ENCODE data around the gene ZNF207. TPM values are rescaled to one million over a fixed set of nuclear protein-coding genes. Genes with fewer than 3 reads are reported as not detected.

The ZNF207 gene
- total RNA-seq, result 85.2 and 102 TPM in 2 replicates

DNA sequence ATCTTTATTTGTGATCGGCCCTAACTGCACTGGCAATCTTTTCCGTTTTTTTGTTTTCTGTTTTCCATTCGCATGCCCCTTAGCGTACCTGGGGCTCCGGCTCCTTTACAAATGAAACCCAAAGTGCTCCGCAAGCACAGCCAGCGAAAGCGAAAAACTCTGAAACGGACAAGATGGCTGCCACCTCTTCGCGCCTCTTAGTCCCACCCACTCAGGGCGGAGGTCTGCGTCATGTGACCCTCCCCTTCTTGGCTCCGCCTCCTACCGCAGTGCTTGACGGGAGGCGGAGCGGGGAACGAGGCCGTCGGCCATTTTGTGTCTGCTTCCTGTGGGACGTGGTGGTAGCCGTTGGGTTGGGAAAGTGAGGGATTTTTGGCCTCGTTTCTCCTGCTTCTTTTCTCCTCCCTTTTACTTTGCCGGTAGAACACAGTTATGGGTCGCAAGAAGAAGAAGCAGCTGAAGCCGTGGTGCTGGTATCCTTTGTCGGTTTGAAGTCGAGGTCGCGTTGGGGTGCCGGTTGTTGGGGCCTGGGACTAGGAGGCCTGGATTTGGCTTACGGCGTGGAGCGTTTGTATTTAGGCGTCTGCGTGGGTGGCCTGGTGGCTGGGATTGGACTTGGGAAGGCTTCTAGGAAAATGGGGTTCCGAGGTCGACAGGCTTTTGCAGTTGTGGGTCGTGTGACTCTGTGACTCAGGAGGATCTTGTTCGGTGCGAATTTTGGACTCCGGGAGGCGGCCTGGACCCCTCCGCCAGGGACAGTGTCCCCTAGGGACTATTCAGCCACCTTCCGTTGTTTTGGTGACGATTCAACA, at the start of gene ZNF207:
Gene ZNF207, plus strand, starts transcription at position 304 of the 812 bp plus-strand sequence. Its CDS starts 129 bp downstream, at position 433.

DNA sequence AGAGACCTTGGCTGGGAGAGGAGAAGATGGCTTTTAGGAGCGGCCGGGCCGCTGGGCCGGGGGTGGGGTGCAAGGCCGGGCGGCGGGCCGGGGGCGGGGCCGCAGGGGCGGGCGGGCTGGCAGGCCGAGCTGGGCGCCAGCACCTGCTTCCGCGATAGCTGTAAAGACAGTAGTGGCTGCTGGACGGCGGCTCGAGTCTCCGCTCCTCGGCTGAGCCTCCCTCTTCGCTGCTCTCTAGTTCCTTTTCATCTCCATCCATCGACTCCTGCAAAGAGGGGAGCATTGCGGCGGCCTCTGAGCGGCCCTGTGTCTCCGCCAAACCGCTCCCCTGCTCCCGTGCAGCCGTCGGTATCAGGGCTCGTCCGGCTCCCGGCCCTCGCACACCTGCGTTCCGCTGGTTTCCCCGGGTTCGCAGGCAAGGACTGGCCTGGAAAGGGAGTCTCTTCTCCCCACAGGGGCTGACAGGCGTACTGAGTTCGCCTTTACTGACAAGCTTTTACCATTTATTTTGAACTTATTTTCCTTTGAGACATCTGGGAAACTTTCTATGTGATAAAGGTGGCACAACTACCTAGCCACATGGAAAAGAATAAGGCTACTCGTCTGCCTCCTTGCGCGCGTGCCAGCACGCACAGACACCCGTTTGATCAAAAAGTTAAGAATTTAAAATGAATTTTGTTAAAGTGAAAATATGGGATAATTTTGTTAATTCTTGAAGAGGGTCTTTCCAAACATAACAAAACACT, 7.9 kb upstream of the ZNF207 start, which contains the start of gene C17orf75:
Gene C17orf75, minus strand, starts transcription at position 317 of the 746 bp plus-strand sequence. Its CDS starts 34 bp downstream, at position 283.

Other genes starting within 250 kb of the ZNF207 start
- gene RHOT1, start 207.7 kb upstream of the ZNF207 start, total RNA-seq, result 43.2 and 53.0 TPM in 2 replicates
- gene RHBDL3, start 84.3 kb upstream of the ZNF207 start, total RNA-seq, result 0.06 and 0.13 TPM in 2 replicates
- gene C17orf75, start 8.0 kb upstream of the ZNF207 start, total RNA-seq, result 16.0 and 22.5 TPM in 2 replicates
- 94.0 and 95.1 TPM in 2 replicates for gene PSMD11, start 94.4 kb downstream of the ZNF207 start, total RNA-seq
- gene CDK5R1, start 136.8 kb downstream of the ZNF207 start, total RNA-seq, result 0.50 and 0.79 TPM in 2 replicates

Measured in aortic smooth muscle cell (primary cell).